H7 (cell line): ENCODE data around the gene EDA. TPM values are rescaled to one million over a fixed set of nuclear protein-coding genes. Genes with fewer than 3 reads are reported as not detected.

Source experiments
- DNase-seq: peaks from one replicate; pipeline ENCODE4 v3.0.0; 2012
- H3K27me3 ChIP-seq: 2 replicates; pipeline ENCODE4 v1.6.0; 2011; ENCODE audit warnings: mild to moderate bottlenecking, low read length; ENCODE audit not compliant: control insufficient read depth, insufficient read depth
- H3K36me3 ChIP-seq: replicated peaks from 2 replicates; pipeline ENCODE4 v1.5.1; 2011; ENCODE audit warnings: low read length; ENCODE audit not compliant: control insufficient read depth, insufficient read depth
- H3K4me3 ChIP-seq: 2 replicates; pipeline ENCODE4 v1.5.1; 2011; ENCODE audit warnings: low read depth, mild to moderate bottlenecking, control low read depth, low read length, moderate library complexity; ENCODE audit not compliant: insufficient read depth
- total RNA-seq: library from RNA; depleted of rRNA; stranded (reverse); fragments of >200 nt; shearing (Covaris generic); gene quantifications from 2 replicates; pipeline ENCODE4 v1.2.3, GENCODE V29; 2014

The EDA gene
- total RNA-seq, 1 experiment from 2014 or later = 8.1 TPM

DNA sequence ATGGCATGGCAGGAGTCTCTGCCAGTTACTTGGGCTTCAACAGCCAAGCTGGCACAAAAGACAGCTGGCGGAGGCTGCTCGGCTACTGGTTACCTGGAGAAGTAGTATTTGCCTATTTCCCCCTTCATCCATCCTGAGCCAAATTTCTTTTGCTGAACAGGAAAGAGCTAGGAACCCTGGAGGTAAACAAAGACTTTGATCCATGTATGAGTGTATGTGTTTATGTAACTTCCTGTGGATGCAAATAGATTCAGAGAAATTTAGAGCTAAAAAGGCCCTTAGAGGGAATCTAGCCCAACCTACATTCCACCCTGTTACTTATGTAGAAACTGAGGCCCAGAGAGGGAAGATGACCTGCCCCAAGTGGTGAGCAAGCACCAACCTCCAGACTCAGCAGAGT is 422.6 kb downstream of the EDA start:
- Histone ChIP-seq H3K36me3 (no peaks in the 10 kb centered on the region; the same call in 1 of the 2 replicates), H3K4me3 (no peak overlapping the region), H3K27me3 (no peaks in the 10 kb centered on the region)
- DNase-seq = no peak

DNA sequence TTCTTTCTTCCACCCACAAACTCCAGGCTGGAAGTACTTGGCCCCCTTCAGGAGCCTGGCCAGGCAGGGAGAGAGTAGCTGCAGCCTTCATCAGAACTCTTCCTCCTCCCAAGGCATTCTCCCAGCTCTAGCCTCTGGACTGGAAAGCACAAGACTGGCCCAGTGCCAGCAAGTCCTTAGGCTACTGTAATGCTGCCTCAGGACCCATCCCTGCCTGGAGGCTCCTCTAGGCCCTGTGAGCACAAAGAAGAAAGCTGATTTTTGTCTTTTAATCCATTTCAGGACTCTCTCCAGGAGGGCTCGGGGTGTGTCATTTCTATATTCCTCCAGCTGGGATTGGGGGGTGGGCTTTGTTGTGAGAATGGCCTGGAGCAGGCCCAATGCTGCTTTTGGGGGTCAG is 423.0 kb downstream of the EDA start:
- H3K36me3 ChIP-seq = no peaks in the 10 kb centered on the region; the same call in 1 of the 2 replicates
- no peak overlapping the region for H3K4me3 ChIP-seq
- H3K27me3 ChIP-seq = no peaks in the 10 kb centered on the region
- DNase-seq = no peak

DNA sequence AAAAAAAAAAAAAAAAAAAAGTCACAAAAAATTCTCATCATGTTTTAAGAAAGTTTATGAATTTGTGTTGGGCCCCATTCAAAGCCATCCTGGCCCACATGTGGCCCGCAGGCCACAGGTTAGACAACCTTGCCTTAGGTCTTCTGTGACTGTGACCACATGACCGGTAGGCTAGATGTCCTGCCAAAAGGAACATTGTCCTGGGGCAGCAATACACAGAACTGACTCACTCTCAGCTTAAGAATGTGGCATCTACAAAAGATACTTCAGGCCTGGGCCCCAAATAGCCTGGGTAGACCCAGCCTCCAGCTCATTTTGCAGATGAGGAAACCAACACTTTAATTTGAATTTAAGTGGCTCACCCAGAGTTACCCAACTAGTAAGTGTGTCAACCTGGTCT is 423.8 kb downstream of the EDA start:
- Histone ChIP-seq H3K36me3 (no peaks in the 10 kb centered on the region; the same call in 1 of the 2 replicates), H3K4me3 (no peak overlapping the region), H3K27me3 (no peaks in the 10 kb centered on the region)
- no peak for DNase-seq

DNA sequence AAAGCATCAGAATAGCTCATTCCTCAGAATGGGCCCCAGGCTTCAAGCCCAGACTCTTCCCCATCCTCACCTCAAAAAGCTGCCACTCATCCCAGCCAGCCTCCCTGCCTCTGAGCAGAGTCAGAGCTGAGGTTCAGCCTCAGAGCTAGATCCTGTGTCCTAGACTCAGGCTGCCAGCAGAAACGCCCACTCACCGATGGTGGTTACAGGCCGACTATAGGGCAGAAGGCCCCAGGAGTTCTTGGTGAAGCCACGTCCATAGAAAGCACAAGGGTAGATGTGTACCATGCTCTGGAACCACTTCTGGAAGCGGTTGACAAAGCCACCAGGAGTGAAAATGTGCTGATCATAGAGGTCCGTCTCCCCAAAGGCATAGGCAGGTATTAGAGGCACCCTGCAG is 426.1 kb downstream of the EDA start:
- Histone ChIP-seq H3K27me3 (no peaks in the 10 kb centered on the region), H3K36me3 (no peaks in the 10 kb centered on the region), H3K4me3 (no peak overlapping the region)
- no peak for DNase-seq

DNA sequence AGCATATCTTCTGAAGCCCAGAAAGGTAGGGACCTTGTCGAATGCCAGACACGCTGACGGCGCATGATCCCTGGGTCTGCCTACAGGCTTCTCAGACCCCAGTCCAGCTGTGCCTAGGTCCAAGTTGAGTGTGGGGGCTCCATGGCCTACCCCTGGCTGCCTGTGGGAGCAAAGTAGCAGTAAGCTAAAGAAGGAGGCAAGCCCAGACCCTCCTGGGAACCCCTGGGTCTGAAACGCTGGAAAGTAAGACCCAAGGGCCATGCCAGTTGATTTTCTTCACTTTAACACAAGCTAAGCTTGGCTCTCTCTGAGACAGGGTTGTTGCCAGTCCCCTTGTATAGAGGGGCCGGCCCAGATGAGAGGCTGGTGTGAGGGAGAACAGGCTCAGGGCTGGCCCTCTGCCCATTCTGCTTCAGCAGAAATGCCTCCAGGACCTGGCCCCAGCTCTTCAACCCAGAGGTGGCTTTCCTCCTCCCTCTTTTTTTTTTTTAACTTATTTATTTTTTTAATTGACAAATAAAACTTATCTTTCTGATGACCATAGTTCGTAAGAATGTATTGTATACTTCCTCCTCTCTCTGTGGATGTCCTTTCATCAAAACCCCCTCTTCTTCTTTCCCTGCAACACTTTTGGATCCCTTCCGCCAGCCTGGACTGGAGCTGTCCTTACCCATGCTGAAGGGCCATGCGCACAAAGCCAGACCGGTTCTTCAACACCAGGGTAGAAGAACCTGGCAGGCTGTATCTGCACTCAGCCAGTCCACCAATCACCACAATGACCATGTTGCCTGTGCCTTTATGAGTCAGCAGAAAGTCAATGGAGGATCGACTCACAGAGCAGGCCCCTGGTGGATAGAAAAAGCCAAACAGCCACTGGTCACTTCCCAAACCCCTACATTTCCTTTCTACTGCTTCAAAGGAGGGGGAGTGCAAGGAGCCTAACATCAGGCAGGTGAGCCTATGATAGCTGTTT is 426.8 kb downstream of the EDA start:
- Histone ChIP-seq H3K4me3 (no peak overlapping the region), H3K27me3 (no peaks in the 10 kb centered on the region), H3K36me3 (no peaks in the 10 kb centered on the region)
- no peak for DNase-seq

DNA sequence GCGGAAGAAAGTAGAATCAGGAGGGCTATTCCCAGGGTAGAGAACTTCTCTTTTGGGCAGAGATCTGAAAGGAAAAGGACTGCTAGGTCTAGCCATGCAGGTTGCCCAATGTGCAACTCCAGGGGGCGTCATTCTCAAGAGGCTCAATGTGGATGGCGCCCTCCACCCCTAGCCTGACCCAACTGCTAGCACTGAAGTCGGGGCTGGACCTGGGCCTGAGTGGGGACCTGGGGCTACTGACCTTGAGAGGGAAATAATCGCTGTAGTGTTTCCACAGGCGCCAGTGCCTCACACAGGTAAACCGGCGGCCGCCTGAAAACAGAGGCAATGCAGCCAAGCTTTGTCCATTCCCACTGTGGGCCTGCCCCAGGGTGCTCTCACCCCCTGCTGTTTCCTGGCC is 427.8 kb downstream of the EDA start:
- Histone ChIP-seq H3K4me3 (no peak overlapping the region), H3K36me3 (no peaks in the 10 kb centered on the region)
- no peak for DNase-seq

DNA sequence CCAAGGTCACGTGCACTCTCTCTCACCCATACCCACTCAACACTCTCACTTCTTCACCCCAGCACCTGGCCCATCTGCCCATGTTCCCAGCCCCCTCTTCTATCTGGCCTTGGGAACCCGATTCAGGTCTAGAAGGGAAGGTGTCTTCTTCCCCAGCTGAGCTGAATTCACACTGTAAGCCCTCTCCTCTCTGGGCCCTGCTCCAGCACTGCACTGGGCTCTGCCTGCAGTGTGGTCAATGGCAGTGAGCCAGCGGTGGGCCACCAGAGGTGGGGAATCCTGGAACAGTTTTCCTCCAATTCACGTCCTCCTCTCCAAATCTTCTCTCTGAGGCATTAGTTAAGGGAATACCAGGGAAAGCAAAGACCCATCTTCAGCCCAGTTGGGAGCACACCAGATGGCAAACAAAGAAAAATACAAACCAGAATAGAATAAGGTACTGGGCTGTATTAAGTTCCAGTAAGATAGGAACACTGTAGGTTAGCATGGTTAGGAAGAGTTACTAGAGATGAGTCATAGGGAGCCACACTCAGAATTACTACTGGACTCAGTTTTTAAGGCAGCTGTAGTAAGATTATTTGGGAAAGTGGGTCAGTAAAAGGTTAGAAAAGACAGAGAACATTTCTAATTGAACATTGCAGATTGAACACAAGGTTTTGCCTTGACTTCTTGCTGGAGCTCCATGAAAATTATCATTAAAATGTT is 428.8 kb downstream of the EDA start:
- Histone ChIP-seq H3K36me3 (no peaks in the 10 kb centered on the region), H3K4me3 (no peak overlapping the region), H3K27me3 (no peaks in the 10 kb centered on the region)
- DNase-seq = no peak

More for the DNA sequence above, 427.8 kb downstream of the EDA start:
- H3K27me3 ChIP-seq = no peaks in the 10 kb centered on the region

DNA sequence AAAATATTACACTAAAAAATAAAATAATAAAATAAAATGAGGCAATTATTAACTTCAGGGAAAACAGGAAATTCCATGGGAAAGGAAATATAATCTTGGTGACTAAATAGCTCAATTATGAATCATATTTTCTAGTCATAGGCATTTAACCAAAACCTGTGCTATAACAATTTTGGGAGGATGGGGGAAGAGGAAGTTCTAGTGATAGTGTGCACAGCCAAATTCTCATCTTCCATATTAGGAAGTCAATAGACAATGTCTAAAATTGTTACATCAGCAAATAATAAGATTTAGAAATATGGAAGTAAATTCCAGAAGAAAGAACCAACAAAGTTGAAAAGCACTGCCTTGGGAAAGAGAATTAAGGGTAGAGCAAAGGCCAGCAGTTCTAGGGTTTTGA is 431.1 kb downstream of the EDA start:
- Histone ChIP-seq H3K4me3 (no peak overlapping the region), H3K36me3 (no peaks in the 10 kb centered on the region), H3K27me3 (no peaks in the 10 kb centered on the region)
- no peak for DNase-seq

DNA sequence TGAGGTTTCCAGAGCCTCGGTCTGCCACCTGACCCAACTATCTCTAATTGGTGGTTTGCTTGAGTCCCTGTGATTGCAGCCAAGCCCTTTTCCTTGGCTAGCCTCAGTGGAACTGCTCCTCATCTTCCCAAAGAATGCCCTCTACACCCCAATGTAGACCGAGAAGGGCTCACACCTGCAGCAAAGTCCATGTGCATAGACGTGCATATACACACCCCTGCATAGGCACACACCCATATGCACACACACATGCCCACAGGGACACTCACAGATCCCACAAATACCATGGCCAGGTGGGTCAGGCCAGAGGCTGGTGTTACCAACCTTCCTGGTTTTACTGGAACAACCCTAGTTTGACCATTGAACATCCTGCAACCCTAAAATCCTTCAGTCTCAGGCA is 433.5 kb downstream of the EDA start:
- no peaks in the 10 kb centered on the region for H3K27me3 ChIP-seq
- DNase-seq = no peak
- H3K36me3 ChIP-seq = no peaks in the 10 kb centered on the region
- H3K4me3 ChIP-seq = no peak overlapping the region

DNA sequence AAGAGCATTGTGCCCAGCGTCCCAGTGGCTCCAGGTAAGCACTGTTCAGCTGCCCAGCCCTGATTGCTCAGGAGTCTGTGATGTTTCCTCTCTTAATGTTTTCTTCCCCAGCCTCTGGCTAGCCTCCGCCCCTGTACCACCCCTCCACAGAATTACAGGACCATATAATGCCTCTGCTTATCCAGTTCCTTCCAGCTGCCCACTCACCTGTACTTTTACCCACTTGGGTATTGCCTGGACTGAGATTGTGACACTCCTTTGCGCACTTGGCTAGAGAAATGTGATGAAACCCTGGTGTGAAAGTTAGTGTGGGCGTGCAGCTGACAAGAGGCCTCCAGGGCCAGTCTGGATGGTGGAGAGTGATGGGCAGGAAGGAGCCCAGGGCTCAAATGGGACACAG is 434.0 kb downstream of the EDA start, which contains the start of gene AWAT2:
TSS of gene AWAT2 (minus strand) at position 14 of the 400 bp plus-strand sequence. CDS start at position 8, 6 bp downstream.
- DNase-seq = no peak
- no peaks in the 10 kb centered on the region for H3K36me3 ChIP-seq
- no peaks in the 10 kb centered on the region for H3K27me3 ChIP-seq
- no peak within 1 kb of the TSS for H3K4me3 ChIP-seq

DNA sequence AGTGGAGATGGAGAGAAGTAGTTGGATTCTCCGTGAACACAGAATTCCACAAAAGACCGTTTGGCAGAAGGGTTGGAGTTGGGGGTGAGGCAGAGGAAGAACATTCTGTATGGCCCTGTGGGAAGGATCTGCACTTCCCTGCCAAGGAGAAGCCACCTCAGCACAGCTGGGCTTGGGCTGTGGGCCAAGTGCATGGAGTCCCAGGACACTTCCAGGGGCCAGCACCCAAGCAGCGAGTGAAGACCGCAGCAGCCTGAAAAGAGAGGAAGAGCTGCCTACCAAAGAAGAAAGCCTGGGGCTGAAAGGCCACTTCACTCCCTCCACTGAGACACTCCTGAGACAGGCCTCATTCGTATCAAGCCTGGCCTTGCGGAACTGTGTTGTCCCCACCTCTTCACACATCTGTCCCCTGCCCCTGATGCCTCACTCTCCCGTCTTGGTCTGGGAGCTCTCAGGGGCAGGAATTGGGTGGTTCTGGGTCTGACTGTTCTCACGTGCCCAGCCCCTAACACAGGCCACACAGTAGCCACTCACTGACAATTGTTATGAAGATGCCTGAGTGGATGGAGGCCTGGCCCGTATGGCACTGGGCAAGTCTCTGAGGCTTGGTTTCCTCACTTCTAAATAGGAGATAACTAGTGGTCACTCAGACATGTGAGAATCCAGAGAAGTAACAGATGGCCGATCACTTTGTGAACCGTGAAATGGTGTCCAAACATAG is 437.1 kb downstream of the EDA start:
- Histone ChIP-seq H3K36me3 (no peaks in the 10 kb centered on the region), H3K4me3 (no peak overlapping the region), H3K27me3 (no peaks in the 10 kb centered on the region; the same call in 1 of the 2 replicates)
- DNase-seq = no peak

DNA sequence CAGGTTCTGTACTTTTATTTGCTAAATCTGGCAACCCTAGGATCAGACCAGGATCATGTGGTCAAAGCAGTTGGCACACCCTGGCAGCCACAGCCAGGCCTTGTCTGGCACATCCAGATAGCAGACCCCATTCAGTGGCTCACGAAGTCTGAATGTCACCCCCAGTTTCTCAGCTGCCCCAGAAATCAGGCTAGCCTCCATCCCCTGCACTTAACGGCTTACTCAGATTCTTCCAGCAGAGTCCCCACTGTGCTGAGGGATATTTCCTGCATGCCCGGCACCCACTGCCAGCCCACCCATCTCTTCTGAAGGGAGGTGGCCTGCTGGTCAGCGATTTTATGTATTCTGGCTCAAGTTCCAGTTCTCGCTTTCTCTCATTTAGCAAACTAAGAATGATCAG is 438.5 kb downstream of the EDA start:
- no peaks in the 10 kb centered on the region for H3K36me3 ChIP-seq
- DNase-seq = no peak
- no peaks in the 10 kb centered on the region; the same call in 1 of the 2 replicates for H3K27me3 ChIP-seq
- H3K4me3 ChIP-seq = no peak overlapping the region

DNA sequence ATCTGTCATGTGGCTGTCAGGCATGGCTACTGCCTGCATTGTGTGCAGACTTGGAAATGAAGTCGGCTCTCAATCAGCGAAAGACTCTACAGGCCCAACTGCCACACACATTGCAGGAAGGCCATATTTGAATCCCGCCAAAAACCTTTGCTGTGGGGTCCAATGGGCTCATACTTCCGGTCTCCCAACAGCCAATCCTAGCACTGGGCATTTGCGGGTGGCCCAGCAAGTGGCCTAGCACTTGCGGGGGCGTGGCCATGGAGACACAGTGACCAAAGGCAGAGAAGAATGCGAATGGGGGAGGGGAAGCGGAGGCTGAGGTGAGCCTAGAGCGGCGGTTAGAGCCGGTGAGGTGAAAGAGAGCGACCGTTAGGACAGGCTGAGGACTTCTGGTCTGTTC is 446.2 kb downstream of the EDA start, which contains the start of gene OTUD6A:
TSS of gene OTUD6A (plus strand) at position 382 of the 400 bp plus-strand sequence. CDS start 68 bp downstream, outside the sequence.
- no peak for DNase-seq
- Histone ChIP-seq H3K27me3 (no peaks in the 10 kb centered on the region), H3K4me3 (no peak within 1 kb of the TSS), H3K36me3 (no peaks in the 10 kb centered on the region)

DNA sequence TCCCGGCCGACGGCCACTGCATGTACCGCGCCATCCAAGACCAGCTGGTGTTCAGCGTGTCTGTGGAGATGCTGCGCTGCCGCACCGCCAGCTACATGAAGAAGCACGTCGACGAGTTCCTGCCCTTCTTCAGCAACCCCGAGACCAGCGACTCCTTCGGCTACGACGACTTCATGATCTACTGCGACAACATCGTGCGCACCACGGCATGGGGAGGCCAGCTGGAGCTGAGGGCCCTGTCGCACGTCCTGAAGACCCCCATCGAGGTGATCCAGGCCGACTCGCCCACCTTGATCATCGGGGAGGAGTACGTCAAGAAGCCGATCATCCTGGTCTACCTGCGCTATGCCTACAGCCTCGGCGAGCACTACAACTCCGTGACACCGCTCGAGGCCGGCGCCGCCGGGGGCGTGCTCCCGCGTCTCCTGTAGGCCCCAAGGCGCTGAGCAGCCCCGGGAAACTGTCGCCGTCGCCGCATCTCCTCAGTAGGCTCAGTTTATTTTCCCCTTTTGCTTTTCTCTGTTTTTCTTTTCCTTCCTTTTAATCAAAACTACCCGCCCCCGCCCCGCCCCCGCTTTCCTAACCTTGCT is 447.1 kb downstream of the EDA start:
- no peak for DNase-seq
- Histone ChIP-seq H3K36me3 (no peaks in the 10 kb centered on the region), H3K27me3 (no peaks in the 10 kb centered on the region), H3K4me3 (no peak overlapping the region)
